ENCODE results near the gene UBE2G2.

DNA sequence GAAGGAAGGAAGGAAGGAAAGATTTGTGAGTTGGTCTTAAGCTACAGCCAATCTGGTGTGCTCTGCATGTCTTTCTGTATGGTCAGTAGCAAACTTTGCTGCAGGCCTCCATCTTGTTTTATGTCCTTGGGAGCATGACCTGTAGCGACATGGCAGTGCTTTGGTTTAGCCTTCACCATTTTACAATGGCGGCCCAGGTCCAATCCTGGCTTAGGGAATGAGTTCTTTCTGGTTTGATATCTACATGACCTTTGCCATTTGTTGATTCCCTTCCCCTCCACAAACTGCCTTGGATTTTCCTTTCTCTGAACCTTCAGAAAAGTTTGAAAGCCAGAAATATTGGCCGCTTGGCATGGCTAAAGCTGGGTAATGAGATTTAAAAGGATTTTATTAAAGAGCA, 59.7 kb downstream of the UBE2G2 start:
- TF ChIP-seq CTCF (IDR thresholded peaks at IDR 0.05) (no peak), POLR2A (IDR thresholded peaks at IDR 0.05) (no peak)
